ENCODE results near the gene FLNA. TPM values are rescaled to one million over a fixed set of nuclear protein-coding genes. Genes with fewer than 3 reads are reported as not detected.

Gene FLNA
- total and polyA plus RNA-seq, 9 of the 15 experiments (the other 6 are each of a cell fraction or from before 2014, with no cell fraction given), result 6.2 to 735 (median 135) TPM

DNA sequence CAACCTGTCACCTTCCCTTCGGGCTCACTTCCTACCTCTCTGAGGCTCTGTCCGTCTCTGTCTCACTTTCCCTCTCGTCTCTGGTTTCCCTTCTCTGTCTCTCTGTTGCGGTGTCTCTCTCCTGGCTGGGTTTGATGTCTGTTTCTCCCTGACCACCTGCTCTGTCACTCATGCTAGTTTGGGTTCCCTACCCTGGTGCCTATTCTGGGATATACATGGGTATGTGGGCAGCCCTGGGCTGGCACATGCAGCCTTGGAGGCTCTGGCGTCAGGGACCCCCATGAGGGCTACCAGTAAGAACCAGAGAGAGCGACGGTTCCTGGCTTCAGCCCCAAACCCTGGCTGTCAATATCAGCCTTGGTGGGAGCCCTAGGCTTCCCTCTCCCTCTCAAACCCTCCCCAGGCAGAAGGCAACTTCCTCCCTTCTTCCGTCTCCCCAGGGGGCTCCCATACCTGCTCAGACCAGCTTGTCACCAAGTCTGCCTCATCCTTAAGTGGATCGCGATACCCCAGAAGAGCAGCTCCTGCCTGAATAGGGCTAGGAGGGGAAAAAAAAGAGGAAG lies 34.3 kb upstream of the FLNA start (continued):
- TF ChIP-seq, protein P1, sequence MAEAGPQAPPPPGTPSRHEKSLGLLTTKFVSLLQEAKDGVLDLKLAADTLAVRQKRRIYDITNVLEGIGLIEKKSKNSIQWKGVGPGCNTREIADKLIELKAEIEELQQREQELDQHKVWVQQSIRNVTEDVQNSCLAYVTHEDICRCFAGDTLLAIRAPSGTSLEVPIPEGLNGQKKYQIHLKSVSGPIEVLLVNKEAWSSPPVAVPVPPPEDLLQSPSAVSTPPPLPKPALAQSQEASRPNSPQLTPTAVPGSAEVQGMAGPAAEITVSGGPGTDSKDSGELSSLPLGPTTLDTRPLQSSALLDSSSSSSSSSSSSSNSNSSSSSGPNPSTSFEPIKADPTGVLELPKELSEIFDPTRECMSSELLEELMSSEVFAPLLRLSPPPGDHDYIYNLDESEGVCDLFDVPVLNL (CRISPR knock-in tag; IDR thresholded peaks at IDR 0.05; ENCODE audit: low read depth), result no peak
- TF ChIP-seq HDAC1 (IDR thresholded peaks at IDR 0.05), result peak in 1 of 2 experiments; percentile 49; a peak in 1 of 4 replicates
- no peak for TF ChIP-seq HIVEP1 (CRISPR knock-in tag; IDR thresholded peaks at IDR 0.05)
- TF ChIP-seq TAL1 (IDR thresholded peaks at IDR 0.05), result no peak
- TF ChIP-seq, protein P2, sequence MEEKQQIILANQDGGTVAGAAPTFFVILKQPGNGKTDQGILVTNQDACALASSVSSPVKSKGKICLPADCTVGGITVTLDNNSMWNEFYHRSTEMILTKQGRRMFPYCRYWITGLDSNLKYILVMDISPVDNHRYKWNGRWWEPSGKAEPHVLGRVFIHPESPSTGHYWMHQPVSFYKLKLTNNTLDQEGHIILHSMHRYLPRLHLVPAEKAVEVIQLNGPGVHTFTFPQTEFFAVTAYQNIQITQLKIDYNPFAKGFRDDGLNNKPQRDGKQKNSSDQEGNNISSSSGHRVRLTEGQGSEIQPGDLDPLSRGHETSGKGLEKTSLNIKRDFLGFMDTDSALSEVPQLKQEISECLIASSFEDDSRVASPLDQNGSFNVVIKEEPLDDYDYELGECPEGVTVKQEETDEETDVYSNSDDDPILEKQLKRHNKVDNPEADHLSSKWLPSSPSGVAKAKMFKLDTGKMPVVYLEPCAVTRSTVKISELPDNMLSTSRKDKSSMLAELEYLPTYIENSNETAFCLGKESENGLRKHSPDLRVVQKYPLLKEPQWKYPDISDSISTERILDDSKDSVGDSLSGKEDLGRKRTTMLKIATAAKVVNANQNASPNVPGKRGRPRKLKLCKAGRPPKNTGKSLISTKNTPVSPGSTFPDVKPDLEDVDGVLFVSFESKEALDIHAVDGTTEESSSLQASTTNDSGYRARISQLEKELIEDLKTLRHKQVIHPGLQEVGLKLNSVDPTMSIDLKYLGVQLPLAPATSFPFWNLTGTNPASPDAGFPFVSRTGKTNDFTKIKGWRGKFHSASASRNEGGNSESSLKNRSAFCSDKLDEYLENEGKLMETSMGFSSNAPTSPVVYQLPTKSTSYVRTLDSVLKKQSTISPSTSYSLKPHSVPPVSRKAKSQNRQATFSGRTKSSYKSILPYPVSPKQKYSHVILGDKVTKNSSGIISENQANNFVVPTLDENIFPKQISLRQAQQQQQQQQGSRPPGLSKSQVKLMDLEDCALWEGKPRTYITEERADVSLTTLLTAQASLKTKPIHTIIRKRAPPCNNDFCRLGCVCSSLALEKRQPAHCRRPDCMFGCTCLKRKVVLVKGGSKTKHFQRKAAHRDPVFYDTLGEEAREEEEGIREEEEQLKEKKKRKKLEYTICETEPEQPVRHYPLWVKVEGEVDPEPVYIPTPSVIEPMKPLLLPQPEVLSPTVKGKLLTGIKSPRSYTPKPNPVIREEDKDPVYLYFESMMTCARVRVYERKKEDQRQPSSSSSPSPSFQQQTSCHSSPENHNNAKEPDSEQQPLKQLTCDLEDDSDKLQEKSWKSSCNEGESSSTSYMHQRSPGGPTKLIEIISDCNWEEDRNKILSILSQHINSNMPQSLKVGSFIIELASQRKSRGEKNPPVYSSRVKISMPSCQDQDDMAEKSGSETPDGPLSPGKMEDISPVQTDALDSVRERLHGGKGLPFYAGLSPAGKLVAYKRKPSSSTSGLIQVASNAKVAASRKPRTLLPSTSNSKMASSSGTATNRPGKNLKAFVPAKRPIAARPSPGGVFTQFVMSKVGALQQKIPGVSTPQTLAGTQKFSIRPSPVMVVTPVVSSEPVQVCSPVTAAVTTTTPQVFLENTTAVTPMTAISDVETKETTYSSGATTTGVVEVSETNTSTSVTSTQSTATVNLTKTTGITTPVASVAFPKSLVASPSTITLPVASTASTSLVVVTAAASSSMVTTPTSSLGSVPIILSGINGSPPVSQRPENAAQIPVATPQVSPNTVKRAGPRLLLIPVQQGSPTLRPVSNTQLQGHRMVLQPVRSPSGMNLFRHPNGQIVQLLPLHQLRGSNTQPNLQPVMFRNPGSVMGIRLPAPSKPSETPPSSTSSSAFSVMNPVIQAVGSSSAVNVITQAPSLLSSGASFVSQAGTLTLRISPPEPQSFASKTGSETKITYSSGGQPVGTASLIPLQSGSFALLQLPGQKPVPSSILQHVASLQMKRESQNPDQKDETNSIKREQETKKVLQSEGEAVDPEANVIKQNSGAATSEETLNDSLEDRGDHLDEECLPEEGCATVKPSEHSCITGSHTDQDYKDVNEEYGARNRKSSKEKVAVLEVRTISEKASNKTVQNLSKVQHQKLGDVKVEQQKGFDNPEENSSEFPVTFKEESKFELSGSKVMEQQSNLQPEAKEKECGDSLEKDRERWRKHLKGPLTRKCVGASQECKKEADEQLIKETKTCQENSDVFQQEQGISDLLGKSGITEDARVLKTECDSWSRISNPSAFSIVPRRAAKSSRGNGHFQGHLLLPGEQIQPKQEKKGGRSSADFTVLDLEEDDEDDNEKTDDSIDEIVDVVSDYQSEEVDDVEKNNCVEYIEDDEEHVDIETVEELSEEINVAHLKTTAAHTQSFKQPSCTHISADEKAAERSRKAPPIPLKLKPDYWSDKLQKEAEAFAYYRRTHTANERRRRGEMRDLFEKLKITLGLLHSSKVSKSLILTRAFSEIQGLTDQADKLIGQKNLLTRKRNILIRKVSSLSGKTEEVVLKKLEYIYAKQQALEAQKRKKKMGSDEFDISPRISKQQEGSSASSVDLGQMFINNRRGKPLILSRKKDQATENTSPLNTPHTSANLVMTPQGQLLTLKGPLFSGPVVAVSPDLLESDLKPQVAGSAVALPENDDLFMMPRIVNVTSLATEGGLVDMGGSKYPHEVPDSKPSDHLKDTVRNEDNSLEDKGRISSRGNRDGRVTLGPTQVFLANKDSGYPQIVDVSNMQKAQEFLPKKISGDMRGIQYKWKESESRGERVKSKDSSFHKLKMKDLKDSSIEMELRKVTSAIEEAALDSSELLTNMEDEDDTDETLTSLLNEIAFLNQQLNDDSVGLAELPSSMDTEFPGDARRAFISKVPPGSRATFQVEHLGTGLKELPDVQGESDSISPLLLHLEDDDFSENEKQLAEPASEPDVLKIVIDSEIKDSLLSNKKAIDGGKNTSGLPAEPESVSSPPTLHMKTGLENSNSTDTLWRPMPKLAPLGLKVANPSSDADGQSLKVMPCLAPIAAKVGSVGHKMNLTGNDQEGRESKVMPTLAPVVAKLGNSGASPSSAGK (IDR thresholded peaks at IDR 0.05), result no peak
- no peak for TF ChIP-seq ATF4 (CRISPR knock-in tag; IDR thresholded peaks at IDR 0.05)
- peak; percentile 96 for TF ChIP-seq SPI1 (IDR thresholded peaks at IDR 0.05; ENCODE audit: borderline replicate concordance, low read depth, low read length)
- TF ChIP-seq SMAD3 (CRISPR knock-in tag; conservative IDR thresholded peaks at IDR 0.05), result no peak
- no peak for TF ChIP-seq PTBP1 (IDR thresholded peaks at IDR 0.05; ENCODE audit: low read depth, low read length)
- no peak for TF ChIP-seq RBBP5 (IDR thresholded peaks at IDR 0.05; ENCODE audit: borderline replicate concordance, insufficient read depth, low read length, poor library complexity, severe bottlenecking)
- TF ChIP-seq PRPF4 (IDR thresholded peaks at IDR 0.05; ENCODE audit: insufficient read depth, low read depth, low read length, poor library complexity, severe bottlenecking), result no peak
- 0 out of 4 replicates have a peak, but pooled peaks of 1 of the 2 experiments have one; percentile 24 for TF ChIP-seq ETV6 (IDR thresholded peaks at IDR 0.05; ENCODE audit: borderline replicate concordance in 1 of 2, low read depth in 2 of 2, low read length in 1 of 2)
- no peak for TF ChIP-seq ETV6 (CRISPR knock-in tag; IDR thresholded peaks at IDR 0.05; ENCODE audit: borderline replicate concordance)
- TF ChIP-seq ADNP (tag; IDR thresholded peaks at IDR 0.05), result no peak
- no peak for TF ChIP-seq LARP7 (IDR thresholded peaks at IDR 0.05)
